CD1c-positive myeloid dendritic cell (primary cell): ENCODE measurements around the gene CEP295NL.
"Not testable (repeated sequence)": the region's sequence is repeated elsewhere in the genome, so short reads cannot be mapped to it uniquely, and the experiment has no call there.

Experiments
- DNase-seq: peaks from one replicate; pipeline ENCODE4 v3.0.0-alpha.2; 2016; ENCODE audit errors: extremely low spot score

CEP295NL gene

DNA sequence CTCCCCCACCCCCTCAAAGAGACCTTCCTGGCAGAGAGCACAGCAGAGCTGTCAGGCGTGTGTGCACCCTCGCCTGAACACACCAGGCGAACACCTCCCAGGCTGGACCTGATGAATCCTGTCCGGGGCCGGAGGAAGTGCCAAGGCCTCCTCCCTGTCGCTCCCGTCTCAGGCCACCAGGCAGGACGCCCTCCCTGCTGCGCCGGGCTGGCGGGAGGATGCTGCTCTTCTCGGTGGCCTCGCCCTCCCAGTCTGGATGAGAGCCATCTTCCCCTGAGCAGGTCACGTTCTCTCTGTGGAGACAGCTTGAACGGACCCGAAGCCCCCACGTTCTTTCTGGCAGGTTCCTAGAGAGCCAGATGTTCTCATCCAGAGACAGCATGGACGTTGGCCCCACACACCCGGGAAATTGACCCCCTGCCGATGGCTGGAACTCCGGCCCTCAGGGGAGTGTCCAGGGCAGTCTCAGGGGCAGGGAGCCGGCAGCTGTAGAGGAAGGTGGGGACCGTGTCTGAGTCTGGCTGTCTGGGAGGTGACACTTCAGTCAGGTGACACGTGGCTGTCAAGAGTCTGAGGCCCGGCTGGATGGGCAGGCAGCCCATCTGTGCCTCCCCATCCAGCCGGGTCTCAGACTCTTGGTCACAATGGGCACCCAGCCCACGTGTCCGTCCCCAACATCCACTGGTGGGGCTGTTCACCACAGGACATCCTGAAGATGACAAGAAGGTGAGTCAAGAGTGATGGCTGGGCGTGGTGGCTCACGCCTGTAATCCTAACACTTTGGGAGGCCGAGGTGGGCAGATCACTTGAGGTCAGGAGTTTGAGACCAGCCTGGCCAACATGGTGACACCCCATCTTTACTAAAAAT lies 27.1 kb upstream of the CEP295NL start:
- no peak for DNase-seq

DNA sequence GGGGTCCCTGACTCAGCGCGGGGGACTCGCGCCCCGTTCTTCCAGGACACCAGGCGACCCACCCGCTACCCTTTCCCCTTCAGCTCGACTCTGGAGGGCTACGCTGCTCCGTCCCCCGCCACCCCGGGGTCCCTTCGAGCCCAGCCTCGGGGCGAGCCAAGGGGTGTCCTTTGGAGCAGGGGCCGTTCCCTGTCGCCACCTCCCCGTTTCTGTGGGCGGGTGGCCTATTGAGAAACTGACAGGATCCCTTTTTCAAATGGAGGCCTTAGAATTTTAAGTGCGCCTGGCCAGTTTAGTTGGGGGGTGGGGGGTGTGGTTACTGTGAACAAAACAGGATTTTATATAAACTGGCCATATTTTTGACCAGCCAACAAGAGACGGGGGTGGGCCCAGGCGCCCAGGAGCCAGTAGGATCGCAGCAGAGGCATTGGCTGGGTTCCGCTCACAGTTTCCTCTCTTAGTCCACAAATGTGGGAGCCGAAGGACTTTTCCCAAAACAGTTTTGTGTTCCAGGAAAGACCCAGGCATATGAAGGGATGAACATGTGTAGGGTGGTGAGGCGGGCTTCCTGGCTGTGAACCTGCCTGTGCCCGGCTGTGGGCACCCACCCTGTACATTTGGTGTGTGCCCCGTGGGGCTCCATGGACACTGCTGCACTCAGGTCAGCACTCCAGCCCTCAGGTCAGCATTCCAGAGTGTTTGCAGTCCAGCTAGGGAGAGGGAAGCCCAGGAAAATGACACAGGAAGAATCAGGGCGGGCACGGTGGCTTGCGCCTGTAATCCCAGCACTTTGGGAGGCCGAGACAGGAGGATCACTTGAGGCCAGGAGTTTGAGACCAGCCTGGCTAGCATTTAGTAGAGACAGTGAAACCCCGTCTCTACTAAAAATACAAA lies 22.9 kb upstream of the CEP295NL start:
- DNase-seq = peak; percentile 97

DNA sequence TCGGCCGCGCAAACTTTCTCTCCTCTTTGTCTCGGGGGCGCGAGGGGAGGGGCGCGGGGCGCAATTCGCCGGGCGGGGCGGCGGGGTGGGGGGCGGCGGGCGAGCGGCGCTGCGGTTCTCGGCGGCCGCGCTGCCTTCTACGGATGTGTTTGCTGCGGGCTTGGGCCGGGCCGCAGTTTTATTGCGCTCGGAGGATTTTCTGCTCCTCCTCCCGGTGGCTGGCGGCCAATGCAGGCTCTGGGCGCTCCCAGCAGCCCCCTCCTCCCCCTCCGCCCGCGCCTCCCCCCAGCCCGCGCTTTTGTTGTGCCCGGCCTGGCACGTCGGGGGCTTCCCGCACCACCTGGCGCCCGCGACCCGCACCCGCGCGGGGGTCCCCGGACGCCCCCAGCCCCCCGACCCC lies 22.2 kb upstream of the CEP295NL start, which contains the start of gene TIMP2:
Gene TIMP2, minus strand, starts transcription at position 154 of the 400 bp plus-strand sequence. CDS start 299 bp downstream, outside the sequence.
- peak; percentile 91 for DNase-seq

DNA sequence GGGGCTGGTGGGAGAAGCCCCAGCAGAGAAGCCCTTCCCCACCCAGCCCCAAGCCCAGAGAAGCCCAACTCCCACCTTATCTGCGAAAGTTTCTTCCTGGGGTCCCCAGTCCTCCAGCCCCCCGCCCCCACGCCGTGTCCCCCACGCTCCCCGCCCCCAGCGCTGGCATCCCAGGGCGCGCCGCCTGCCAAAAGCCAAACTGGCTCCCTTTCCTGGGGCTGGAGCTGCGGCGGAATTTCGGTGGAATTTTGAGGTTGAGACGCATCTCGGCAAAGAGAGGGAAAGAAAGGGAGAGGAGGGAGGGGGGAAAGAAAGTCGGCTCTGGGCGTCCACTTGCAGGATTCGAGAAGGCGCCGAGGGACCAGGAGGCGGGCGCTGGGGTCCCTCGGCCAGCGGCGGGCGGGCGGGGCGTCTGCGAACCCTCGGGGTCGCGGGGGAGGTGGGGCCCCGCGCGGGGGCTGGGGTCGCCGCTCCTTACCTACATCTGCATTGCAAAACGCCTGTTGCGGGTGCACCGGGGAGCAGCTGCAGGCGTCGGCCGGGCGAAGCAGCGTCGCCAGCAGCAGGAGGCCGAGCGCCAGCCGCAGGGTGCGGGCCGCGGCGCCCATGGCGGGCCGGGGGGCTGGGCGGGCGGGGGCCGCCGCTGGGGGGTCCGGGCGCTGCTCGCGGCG lies 21.6 kb upstream of the CEP295NL start:
- DNase-seq = no peak

DNA sequence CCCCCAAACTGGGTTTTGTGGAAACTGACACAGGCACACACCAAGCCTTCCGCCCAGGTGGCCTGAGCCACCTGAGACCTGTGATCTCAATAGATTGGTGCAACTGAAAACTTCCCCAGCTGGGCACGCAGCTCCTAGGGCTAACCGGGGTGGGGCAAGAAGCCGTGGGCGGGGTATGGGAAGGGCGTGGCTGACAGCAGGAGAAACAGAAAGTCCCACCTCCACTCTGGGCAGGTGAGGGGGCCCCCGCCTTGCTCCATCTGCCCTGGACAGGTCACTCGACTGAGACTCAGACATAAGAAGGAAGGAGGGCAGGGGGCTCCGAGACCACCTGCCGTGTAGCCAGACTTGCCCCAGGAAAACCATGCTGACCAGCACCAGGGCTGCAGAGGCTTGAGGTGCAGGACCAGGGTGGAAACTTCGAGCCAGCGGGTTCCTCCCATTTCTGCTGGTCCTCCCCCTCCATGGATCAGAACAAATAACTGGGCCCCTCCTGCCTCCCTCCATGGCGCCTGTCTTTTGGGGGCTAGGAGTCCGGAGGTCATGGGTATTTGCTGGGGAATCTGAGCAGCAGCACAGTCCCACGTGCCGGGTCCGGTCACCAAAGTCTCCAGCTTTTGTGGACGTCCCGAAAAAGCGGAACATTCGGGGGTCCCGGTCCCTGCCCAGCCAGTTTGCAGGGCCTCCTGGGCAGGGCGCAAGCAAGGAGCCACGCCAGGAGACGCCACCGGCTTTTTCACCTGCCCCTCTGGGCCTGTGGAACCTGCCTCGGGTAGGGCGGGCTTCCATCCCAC lies 20.9 kb upstream of the CEP295NL start:
- peak; percentile 79 for DNase-seq

DNA sequence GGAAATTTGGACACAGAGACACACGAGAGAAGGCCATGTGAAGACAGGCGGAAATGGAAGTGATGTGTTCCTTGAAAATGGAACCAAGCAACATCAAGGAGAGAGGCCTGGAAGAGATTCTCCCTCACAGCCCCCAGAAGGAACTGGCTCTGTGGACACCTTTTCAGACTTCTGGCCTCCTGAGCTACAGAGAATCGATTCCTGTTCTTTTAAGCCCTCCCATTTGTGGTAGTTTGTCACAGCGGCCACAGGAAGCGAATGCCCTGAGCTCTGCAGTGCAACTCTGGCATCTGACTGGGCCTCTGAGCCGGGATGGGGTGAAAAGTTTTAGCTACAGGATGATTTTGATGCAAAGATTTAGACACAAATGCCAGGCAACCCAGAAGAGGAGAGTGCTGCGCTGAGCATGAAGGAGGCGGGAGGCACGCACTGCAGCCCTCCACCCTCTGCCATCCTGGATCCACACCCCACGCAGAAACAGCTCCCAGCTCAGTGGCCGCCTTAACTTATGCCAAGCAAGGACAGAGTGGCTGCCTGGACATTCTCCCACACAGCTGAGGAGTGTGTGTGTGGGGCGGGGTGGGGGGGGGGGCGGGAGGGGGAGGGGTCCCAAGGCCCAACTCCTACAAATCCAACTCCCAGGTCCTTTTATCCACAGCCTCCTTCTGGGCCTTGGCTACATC lies 20.0 kb upstream of the CEP295NL start:
- peak; percentile 77 for DNase-seq

DNA sequence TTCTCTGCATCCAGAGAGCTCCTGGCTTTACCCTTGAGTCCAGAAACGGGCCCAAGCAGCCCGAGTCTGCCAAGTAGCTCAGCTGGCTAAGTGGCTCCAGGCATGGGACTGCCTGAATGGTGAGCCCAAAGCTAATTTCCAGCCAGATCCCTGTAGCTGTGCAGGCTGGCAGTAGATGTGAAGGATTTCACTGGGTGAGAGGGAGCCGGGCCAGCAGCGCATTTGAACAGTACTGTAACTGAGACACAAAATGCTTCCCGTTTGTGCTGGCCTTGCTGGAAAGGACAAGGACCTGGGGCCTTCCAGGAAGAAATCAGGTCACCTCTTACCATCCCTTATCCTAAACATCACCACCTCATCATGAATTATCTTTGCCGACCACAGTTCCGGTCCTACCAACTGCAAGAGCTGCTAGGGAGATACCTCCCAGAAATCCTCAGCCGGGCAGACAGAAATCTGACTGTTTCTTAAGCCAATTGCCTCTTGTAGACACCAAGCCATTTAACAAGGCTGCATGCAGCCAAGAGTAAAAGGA lies 18.5 kb upstream of the CEP295NL start:
- DNase-seq = no peak

DNA sequence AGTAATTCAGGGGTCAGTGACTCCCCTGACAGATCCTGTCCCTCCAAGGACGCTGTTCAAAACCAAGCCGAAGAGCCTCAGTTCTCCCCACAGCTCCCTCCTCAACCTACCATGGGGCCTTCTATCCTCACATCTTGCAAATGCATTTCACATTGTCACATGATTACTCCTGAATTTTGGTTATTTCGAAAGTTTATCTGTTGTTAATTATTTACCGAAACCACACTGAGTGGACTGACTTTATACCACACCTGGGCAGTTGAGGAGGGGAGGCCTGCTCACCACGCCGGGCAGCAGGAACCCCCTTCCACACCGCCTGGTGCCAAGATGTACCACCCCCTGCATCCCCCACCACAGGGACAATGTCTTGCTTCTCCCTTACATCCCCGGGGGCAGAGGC lies 17.5 kb upstream of the CEP295NL start:
- DNase-seq = no peak

DNA sequence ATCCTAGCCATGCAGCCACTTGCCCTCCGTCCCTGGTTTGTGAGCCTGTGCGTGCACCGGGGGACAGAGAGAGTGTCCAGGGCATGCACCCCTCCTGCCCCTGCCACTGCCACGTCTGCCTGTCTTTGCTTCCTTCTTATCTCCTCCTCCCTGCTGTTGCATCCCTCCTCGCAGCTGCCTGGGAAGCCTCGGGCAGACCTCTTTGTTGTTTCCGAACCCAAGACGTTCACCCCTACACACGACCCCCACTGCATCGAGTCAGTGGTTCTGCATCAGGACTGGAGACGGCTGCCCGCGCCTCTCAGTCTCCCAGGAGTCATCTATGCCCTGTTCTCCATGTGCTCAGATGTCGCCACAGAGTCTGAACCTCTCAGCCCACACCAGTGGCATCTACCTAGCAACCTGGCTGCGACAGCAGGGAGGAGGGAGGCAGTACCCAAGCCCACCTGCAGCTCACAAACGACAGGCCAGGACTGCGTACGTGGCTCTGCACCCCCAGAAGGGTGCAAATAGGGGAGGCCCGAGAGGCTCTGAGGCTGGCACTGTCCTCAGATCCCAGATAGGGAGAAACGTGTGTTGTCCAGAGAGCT lies 17.0 kb upstream of the CEP295NL start:
- DNase-seq = no peak

DNA sequence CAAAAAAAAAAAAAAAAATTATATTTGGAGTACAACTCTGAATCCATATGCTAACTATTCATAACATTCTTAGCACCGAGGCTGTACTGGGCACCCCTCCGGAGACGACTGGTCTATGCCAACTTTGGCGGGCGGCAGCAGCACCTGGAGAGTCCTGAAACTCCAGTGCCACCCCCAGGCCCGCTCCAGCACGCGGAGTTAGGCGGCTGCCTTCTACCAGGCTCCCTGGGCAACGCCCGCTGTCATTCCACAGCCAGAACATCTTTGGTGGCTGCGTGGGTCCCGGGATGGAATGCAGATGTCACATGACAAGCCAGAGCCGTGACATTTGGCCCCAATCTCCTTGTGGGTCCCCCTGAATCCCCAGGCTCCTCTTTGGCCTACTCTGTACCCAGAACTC lies 16.0 kb upstream of the CEP295NL start:
- DNase-seq = no peak

DNA sequence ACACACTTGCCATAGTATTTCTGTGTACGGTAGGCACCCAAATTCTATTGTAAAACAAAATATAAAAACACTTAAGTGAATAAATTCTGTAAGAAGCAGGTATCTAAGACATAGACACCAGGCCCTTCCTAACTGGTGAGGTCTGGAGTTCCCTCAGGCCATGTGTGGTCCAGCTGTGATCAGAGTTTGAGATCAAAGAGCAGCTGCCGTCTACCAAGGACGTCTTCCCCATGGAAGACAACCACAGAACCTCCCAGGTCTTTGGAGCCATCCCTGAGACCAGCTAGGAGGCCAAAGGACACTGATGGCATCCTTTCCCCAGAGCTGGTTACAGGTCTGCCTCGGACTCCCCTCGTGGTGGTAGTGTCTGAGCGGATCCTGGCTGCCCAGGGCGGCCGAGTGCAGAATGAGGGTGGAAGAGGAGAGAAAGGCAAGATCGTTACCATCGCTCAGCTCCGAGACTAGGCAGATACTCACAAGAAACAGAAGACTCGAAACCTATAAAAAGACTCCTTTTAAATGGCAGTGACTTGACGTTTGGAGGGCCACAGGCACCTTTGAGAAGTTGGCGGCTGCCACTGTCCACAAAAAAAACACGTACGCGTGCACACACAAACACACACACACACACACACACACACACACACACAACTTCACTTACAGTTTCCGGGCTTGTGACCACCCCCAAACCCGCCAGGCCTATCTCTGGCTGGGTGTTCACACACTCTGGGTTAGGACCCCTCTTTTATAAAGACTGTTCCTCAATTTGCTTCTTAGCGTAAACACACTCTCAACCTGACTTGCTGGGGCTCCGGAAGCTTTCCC lies 14.7 kb upstream of the CEP295NL start:
- DNase-seq = no peak

DNA sequence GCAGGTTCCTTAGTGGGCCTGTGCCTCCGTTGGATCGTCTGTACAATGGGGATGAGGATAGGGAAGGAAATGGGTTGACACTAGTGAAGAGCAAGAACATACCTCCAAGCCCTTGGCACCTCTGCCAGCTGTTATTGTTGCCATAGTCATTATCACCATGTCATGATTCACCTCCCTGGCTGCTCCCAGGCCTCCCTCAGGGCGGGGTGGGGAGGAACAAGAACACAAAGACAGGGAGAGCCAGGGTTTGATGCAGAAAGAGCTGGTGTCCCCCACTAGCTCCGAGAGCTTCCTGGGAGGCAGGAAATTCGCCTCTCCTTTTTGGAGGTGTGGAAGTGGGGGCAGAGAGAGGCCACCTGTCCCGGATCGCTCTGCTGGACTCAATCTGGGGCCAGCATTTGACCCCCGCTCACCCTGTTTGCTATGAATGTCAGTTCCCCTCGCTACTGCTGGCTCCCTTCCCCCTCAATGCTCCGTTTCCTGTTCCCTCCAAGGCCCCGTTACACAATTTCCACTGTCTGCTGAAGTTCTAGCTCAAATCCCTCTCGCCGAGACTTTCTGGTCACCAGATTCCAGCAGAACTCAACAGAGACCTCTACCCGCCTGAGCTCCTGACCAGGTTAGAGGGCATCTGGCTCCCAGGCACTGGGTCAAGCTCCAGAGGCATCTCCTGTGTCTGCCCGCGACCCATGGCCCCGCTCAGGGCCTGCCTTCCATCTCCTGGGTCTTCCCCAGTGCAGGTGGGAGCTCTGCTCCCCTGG lies 13.1 kb upstream of the CEP295NL start:
- peak; percentile 89 for DNase-seq

DNA sequence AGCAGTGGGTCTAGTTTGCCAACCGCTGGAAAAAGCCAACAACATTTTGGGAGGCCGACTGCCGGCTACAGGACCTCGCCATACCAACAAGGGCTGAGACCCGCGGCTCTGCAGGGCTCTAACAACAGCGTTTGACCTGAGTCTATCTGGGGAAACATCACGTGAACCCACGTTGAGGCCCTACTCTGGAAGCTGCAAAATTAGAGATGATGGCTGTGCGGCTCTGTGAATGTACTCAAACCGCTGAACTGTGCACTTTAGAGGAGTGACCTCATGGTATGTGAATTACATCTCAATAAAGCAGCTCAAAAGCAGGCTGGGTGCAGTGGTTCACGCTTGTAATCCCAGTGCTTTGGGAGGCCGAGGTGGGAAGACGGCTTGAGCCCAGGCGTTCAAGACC lies 10.1 kb upstream of the CEP295NL start:
- no peak for DNase-seq

DNA sequence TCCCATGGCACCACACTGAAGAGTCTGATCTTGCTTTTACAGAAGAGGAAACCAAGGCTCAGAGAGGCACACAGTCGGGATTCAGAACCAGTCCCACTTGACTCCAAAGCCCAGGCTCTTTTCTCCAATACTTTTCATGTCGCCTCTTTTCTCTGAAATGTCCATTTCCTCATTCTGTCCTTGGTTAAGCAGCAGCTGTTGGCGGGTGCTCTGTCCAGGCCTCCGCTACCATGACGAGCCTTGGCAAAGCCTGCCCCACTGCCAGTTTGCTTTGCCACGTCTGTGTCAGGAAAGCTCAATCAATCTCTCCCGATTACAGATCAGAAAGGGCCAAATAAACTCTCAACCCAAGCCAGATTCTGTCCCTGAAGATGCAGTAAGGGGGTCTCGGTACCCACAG lies 9.1 kb upstream of the CEP295NL start:
- peak; percentile 58 for DNase-seq

DNA sequence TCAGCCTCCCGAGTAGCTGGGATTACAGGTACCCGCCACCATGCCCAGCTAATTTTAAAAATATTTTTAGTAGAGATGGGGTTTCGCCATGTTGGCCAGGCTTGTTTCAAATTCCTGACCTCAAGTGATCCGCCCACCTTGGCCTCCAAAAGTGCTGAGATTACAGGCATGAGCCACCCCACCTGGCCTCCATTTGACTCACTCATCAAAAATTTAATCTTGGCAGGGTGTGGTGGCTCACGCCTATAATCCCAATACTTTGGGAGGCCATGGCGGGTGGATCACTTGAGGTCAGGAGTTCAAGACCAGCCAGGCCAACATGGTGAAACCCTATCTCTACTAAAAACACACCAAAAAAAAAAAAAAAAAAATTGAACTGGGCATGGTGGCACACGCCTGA lies 8.5 kb upstream of the CEP295NL start:
- DNase-seq = not testable (repeated sequence)

DNA sequence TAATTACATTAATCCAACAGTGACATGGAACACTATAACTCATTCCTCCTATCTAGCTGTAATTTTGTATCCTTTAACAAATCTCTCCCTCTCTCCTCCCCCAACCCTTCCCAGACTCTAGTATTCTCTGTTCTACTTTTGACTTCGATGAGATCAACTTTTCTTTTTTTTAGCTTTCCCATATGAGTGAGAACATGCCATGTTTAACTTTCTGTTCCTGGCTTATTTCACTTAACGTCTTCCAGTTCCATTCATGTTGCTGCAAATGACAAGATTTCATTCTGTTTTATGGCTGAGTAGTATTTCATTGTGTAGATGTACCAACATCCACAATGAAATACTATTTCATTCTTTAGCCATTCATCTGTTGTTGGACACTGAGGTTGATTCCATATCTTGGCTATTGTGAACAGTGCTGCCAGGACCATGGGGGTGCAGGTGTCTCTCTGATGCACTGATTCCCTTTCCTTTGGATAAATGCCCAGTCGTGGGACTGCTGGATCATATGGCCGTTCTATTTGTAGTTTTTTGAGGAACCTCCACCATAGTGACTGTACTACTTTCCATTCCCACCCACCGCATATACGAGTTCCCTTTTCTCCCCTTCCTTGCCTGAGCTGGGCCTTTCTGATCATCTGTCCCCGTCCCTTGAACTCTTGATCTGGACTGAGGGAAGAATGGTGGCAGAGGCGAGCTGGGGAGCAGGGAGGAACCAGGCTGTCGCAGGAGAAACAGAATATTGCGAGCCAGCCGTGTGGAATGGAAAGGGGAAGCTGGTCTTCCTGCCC lies 7.7 kb upstream of the CEP295NL start:
- DNase-seq = peak; percentile 93

DNA sequence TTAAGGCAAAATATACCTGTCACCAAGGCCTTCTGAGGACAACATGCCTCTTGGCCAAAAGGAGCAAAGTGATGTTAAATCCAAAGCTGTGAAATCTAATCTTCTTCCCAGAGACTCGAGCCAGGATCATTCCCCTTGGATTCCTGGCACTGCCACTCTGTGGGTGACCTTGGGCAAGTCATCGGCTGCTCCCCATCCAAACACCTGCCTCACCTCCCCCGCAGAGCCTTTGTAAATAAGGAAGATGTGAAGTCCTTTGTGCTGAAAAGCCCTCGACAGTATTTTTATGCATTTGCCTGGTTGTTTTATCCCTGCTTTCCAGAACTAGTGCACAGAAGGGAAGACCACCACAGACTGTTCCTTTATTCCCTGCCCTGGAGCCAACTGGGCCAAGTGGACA lies 5.4 kb upstream of the CEP295NL start:
- DNase-seq = no peak

DNA sequence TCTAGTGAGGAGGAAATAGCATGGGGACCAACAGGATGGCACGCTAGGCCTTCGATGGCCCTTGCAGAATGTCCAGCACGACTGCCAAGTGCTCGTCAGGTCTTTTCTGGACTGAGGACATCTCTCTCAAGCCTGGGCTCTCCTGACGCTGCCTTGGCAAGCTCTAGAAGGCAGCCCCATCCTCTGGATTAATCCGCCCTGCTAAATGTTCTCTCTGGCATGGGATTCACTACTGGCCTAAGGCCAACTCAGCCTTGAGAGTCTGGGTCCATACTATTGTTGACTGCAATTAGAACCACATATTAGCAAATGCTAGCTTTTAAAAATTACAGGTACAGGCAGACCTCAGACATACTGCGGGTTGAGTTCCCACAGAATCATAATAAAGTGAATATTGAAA lies 2.5 kb upstream of the CEP295NL start:
- DNase-seq = no peak
